PC-3 (cell line): Measurements from ENCODE around the gene FANK1. TPM values are rescaled to one million over a fixed set of nuclear protein-coding genes. Genes with fewer than 3 reads are reported as not detected.
A peak's percentile ranks its signal among the peaks of the same experiment; 100 is the strongest.

Experiments used
- ATAC-seq: fragments of 200-7000 bp; cut with Tn5 transposase; 2 replicates; pipeline ENCODE4 v1.9.1; 2020; ENCODE audit warnings: mild to moderate bottlenecking, moderate library complexity
- BruUV-seq: library from RNA; stranded (reverse); fragments of 400-500 nt; replicated peaks from 2 replicates; lab custom pipeline; 2021; lab: Mats Ljungman, UMichigan
- CTCF ChIA-PET: fragments of 300-600 bp; sonication (Branson Sonifier 250); formaldehyde crosslinking; loops from one replicate; lab custom pipeline; 2022; ENCODE audit warnings: antibody characterized with exemption; lab: Charles Lee
- POLR2A ChIA-PET: fragments of 300-600 bp; sonication (Branson Sonifier 250); formaldehyde crosslinking; loops from one replicate; lab custom pipeline; 2022; ENCODE audit warnings: antibody characterized with exemption; ENCODE audit not compliant: unreplicated experiment; lab: Charles Lee
- DNase-seq: peaks from one replicate; pipeline ENCODE4 v3.0.0-alpha.2; 2015
- H2AFZ ChIP-seq: fragments of 300-600 bp; sonication (generic); 2 replicates; pipeline ENCODE4 v1.6.0; 2016; ENCODE audit warnings: antibody characterized with exemption, low read length
- H3F3A ChIP-seq: fragments of 300-600 bp; sonication (generic); one replicate; pipeline ENCODE4 v1.6.0; 2017; ENCODE audit warnings: antibody characterized with exemption, low read length, control low read depth, mild to moderate bottlenecking; ENCODE audit not compliant: unreplicated experiment
- H3K27ac ChIP-seq: fragments of 300-600 bp; sonication (generic); 2 replicates; pipeline ENCODE4 v1.5.1; 2016; ENCODE audit warnings: mild to moderate bottlenecking, low read length
- H3K27me3 ChIP-seq: fragments of 300-600 bp; sonication (generic); 2 replicates; pipeline ENCODE4 v1.6.1; 2016; ENCODE audit warnings: low read length, mixed read lengths
- H3K36me3 ChIP-seq: fragments of 300-600 bp; sonication (generic); 2 replicates; pipeline ENCODE4 v1.6.1; 2016; ENCODE audit warnings: low read depth, mixed run types, low read length, mixed read lengths
- H3K4me1 ChIP-seq: fragments of 300-600 bp; sonication (generic); 2 replicates; pipeline ENCODE4 v1.5.1; 2016; ENCODE audit warnings: low read length; ENCODE audit not compliant: insufficient read depth
- H3K4me2 ChIP-seq: fragments of 300-600 bp; sonication (generic); 2 replicates; pipeline ENCODE4 v1.6.0; 2016; ENCODE audit warnings: low read length
- H3K4me3 ChIP-seq: fragments of 300-600 bp; sonication (generic); 2 replicates; pipeline ENCODE4 v1.5.1; 2016; ENCODE audit warnings: mild to moderate bottlenecking, low read length, mixed read lengths
- H3K79me2 ChIP-seq: fragments of 300-600 bp; sonication (generic); 2 replicates; pipeline ENCODE4 v1.6.1; 2017; ENCODE audit warnings: low read length, mixed read lengths
- H3K9ac ChIP-seq: fragments of 300-600 bp; sonication (generic); 2 replicates; pipeline ENCODE4 v1.6.0; 2016; ENCODE audit warnings: mild to moderate bottlenecking, low read length
- H3K9me2 ChIP-seq: fragments of 300-600 bp; sonication (generic); replicated peaks from 2 replicates; pipeline ENCODE4 v1.6.1; 2016; ENCODE audit warnings: mixed run types, low read length, mixed read lengths
- H3K9me3 ChIP-seq: fragments of 300-600 bp; sonication (generic); 2 replicates; pipeline ENCODE4 v1.6.1; 2016; ENCODE audit warnings: low read length, mixed read lengths
- H4K20me1 ChIP-seq: fragments of 300-600 bp; sonication (generic); 2 replicates; pipeline ENCODE4 v1.6.1; 2016; ENCODE audit warnings: low read length, mixed read lengths
- EZH2 ChIP-seq: fragments of 300-600 bp; sonication (generic); IDR thresholded peaks from one replicate; pipeline ENCODE4 v1.6.1; 2017; ENCODE audit warnings: antibody characterized with exemption, mild to moderate bottlenecking, low read length; ENCODE audit not compliant: unreplicated experiment
- EZH2phosphoT487 ChIP-seq: fragments of 300-600 bp; sonication (generic); IDR thresholded peaks from 2 replicates; pipeline ENCODE4 v1.6.1; 2018; ENCODE audit warnings: mild to moderate bottlenecking, antibody characterized with exemption, low read length, borderline replicate concordance
- intact Hi-C: fragments of 100-400 bp; cut with micrococcal nuclease; formaldehyde crosslinking; loops from 2 replicates; pipeline ENCODE4 v1.9.0; 2023
- total RNA-seq: library from RNA; depleted of rRNA; stranded (reverse); fragments of >200 nt; gene quantifications from 2 replicates; pipeline ENCODE4 v1.2.3, GENCODE V29; 2014
- TF ChIP-seq, protein P1 (sequence below): fragments of 300-600 bp; sonication (generic); conservative IDR thresholded peaks from 2 replicates; pipeline ENCODE4 v1.5.1; 2017; ENCODE audit warnings: antibody characterized with exemption, low read depth, mild to moderate bottlenecking, low read length

FANK1 gene
- total RNA-seq, 1 experiment from 2014 or later, result 0.95 TPM

DNA sequence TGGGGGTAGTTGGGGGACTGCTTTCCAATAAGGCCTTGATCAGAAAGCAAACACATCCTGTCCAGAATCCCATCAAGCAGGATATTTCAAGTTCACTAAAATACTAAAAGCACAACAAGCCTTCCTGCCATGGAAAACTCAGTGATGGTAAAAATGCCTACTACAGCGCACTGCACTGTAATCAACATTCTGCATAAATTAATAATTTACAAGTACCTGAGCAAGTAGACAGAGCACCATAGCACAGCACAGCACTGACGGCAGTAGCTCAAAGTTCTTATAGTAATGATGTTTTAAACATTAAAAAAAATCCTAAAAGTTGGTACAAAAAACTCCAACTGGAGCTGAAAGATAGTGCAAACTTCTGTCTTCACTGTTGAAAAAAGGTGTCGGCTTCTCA is 120.5 kb downstream of the FANK1 start:
- no peak overlapping the region for H2AFZ ChIP-seq
- H3K9ac ChIP-seq, result no peak overlapping the region
- H3K4me1 ChIP-seq, result peaks cover 40% of the 10 kb centered on the region
- TF ChIP-seq EZH2 (no peak), EZH2phosphoT487 (no peak)
- TF ChIP-seq, protein P1, sequence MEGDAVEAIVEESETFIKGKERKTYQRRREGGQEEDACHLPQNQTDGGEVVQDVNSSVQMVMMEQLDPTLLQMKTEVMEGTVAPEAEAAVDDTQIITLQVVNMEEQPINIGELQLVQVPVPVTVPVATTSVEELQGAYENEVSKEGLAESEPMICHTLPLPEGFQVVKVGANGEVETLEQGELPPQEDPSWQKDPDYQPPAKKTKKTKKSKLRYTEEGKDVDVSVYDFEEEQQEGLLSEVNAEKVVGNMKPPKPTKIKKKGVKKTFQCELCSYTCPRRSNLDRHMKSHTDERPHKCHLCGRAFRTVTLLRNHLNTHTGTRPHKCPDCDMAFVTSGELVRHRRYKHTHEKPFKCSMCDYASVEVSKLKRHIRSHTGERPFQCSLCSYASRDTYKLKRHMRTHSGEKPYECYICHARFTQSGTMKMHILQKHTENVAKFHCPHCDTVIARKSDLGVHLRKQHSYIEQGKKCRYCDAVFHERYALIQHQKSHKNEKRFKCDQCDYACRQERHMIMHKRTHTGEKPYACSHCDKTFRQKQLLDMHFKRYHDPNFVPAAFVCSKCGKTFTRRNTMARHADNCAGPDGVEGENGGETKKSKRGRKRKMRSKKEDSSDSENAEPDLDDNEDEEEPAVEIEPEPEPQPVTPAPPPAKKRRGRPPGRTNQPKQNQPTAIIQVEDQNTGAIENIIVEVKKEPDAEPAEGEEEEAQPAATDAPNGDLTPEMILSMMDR, result no peak
- POLR2A ChIA-PET, result no interaction called here
- H3K27ac ChIP-seq, result no peak overlapping the region
- no peaks in the 10 kb centered on the region for H3K9me2 ChIP-seq
- ATAC-seq (no peak), DNase-seq (no peak)
- H3K9me3 ChIP-seq, result no peaks in the 10 kb centered on the region
- CTCF ChIA-PET, result interaction anchor here (0.5 kb wide), 1 partner anchor 1598 kb away, joined by 3 read pairs; the partner anchor contains the start of gene OAT
- no peaks in the 10 kb centered on the region for H3K79me2 ChIP-seq
- no peaks in the 10 kb centered on the region for H3K36me3 ChIP-seq
- no peaks in the 10 kb centered on the region for H3K27me3 ChIP-seq
- no TSS peak for BruUV-seq
- no peak overlapping the region for H3K4me3 ChIP-seq
- H3F3A ChIP-seq, result no peaks in the 10 kb centered on the region
- H4K20me1 ChIP-seq, result no peaks in the 10 kb centered on the region
- intact Hi-C loops, result loop anchor here (10.0 kb wide), 1 partner anchor 78 kb away; no protein-coding TSS in a partner anchor
- no peak overlapping the region for H3K4me2 ChIP-seq

DNA sequence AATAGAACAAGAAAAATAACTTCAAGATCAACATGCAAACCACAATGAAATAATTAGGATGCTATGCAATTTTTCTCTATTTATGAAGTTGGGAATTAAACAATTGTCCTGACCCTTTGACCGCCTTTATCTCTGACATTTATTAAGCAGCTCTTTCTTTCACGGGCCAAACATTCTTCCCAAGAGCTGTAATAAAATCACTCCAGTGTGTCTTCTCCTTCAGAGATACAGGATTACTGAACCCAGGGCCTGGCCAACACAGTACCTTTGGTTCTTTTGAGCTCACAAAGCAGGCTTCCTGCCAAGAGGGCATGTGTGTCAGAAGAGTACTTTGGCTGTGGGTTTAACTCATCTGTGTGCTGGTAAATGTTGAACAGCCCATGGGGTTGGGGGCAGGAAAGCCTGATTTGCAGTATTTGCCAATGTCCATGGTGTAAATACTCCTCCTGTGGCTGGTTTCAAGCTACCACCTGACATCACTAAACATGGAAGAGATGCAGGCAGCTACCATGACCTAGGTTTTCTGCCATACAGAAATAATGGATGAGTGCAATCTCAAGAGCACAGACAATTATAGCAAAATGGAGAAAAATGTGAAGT is 121.7 kb downstream of the FANK1 start:
- Histone ChIP-seq H3K9me3 (no peaks in the 10 kb centered on the region), H2AFZ (no peak overlapping the region), H3K9me2 (no peaks in the 10 kb centered on the region), H3K4me3 (no peak overlapping the region), H3K27ac (no peak overlapping the region), H3K27me3 (no peaks in the 10 kb centered on the region), H3K36me3 (no peaks in the 10 kb centered on the region), H4K20me1 (no peaks in the 10 kb centered on the region), H3K79me2 (no peaks in the 10 kb centered on the region), H3K9ac (no peak overlapping the region), H3F3A (no peaks in the 10 kb centered on the region), H3K4me1 (peaks cover 35% of the 10 kb centered on the region), H3K4me2 (no peak overlapping the region)
- no TSS peak for BruUV-seq
- ATAC-seq (no peak), DNase-seq (peak; percentile 3)
- ChIA-PET POLR2A (no interaction called here), CTCF (no interaction called here)
- TF ChIP-seq EZH2 (no peak), EZH2phosphoT487 (no peak)
- TF ChIP-seq, protein P1, result no peak
- intact Hi-C loops, result loop anchor here (10.0 kb wide), 1 partner anchor 77 kb away; no protein-coding TSS in a partner anchor
